Endothelial cell of umbilical vein (primary cell): ENCODE results near the gene RPUSD4.

Source experiments
- EZH2 ChIP-seq: IDR thresholded peaks from 2 replicates; pipeline ENCODE4 v1.6.1; 2012; ENCODE audit warnings: borderline replicate concordance, low read depth, mild to moderate bottlenecking, moderate library complexity, low read length, inconsistent platforms; ENCODE audit not compliant: severe bottlenecking
- TF ChIP-seq, protein P1 (sequence below), 2 donors: IDR thresholded peaks; 1 replicate in 1 of 2; 2 replicates in 1 of 2; pipeline ENCODE4 v1.5.1; 2011; ENCODE audit warnings: low read length in 2 of 2, mild to moderate bottlenecking in 2 of 2, moderate library complexity in 2 of 2, control low read depth in 1 of 2, inconsistent platforms in 1 of 2, low read depth in 1 of 2; ENCODE audit not compliant: insufficient read depth in 1 of 2; ENCODE audit errors: extremely low read depth in 1 of 2

- TF ChIP-seq, protein P1, sequence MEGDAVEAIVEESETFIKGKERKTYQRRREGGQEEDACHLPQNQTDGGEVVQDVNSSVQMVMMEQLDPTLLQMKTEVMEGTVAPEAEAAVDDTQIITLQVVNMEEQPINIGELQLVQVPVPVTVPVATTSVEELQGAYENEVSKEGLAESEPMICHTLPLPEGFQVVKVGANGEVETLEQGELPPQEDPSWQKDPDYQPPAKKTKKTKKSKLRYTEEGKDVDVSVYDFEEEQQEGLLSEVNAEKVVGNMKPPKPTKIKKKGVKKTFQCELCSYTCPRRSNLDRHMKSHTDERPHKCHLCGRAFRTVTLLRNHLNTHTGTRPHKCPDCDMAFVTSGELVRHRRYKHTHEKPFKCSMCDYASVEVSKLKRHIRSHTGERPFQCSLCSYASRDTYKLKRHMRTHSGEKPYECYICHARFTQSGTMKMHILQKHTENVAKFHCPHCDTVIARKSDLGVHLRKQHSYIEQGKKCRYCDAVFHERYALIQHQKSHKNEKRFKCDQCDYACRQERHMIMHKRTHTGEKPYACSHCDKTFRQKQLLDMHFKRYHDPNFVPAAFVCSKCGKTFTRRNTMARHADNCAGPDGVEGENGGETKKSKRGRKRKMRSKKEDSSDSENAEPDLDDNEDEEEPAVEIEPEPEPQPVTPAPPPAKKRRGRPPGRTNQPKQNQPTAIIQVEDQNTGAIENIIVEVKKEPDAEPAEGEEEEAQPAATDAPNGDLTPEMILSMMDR (IDR thresholded peaks at IDR 0.05; ENCODE audit: extremely low read depth in 1 of 2, insufficient read depth in 1 of 2, low read depth in 1 of 2, low read length in 2 of 2): no peak
- TF ChIP-seq EZH2: no peak
Observed at GRCh38 chr11:126191379-126192073, 19.9 kb downstream of the RPUSD4 start.
